ENCODE data around the gene FBXO31.

The FBXO31 gene

DNA sequence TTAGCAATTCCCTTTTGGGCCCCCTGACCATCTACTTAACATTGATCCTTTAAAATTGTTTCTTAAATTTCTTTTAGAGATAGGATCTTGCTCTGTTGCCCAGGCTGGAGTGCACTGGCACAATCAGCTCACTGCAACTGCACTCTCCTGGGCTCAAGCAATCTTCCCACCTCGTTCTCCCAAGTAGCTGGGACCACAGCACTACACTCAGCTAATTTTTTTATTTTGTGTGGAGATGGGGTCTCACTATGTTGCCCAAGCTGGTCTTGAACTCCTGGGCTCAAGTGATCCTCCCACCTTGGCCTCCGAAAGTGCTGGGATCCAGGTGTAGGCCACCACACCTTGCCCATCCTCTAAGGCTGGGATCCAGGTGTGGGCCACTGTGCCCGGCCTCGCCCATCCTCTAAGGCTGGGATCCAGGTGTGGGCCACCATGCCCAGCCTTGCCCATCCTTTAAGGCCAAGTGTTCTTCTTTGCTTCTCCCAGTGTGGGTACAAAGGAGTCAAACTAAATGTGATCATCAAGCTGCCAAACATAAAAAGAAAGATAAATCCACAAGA lies 79.5 kb downstream of the FBXO31 start:
- no peak for TF ChIP-seq CTCF (conservative IDR thresholded peaks at IDR 0.05; ENCODE audit: control insufficient read depth, insufficient read depth, low read depth, low read length)
- H3K4me3 ChIP-seq (ENCODE audit: control insufficient read depth, low read depth, low read length): no peak overlapping the region
- DNase-seq (ENCODE audit: low read depth): no peak

DNA sequence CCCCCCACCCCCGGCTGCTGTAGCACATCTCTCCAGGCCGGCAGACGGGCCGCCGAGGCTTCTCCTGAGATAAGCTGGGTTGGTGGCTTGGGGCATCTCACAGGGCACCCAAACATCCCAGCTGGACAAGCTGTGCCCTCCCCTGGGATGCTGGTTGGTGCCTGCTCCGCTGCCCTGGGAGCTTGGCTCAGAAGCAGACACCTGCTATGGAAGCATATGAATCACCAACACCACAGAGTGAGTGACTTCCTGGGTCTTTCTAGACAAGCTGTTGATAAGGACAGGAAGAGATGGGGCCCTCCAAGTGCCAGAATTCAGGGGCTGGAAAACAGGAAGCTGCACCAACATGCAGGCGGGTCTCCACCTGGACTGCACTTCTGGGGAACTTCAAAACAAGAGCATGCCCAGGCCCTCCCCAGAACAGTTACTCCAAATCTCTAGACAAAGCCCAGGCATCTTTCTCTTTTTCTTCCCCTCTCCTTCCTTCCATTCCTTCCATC lies 80.1 kb downstream of the FBXO31 start:
- no peak for TF ChIP-seq CTCF (conservative IDR thresholded peaks at IDR 0.05; ENCODE audit: control insufficient read depth, insufficient read depth, low read depth, low read length)
- no peak for DNase-seq (ENCODE audit: low read depth)
- no peak overlapping the region for H3K4me3 ChIP-seq (ENCODE audit: control insufficient read depth, low read depth, low read length)

DNA sequence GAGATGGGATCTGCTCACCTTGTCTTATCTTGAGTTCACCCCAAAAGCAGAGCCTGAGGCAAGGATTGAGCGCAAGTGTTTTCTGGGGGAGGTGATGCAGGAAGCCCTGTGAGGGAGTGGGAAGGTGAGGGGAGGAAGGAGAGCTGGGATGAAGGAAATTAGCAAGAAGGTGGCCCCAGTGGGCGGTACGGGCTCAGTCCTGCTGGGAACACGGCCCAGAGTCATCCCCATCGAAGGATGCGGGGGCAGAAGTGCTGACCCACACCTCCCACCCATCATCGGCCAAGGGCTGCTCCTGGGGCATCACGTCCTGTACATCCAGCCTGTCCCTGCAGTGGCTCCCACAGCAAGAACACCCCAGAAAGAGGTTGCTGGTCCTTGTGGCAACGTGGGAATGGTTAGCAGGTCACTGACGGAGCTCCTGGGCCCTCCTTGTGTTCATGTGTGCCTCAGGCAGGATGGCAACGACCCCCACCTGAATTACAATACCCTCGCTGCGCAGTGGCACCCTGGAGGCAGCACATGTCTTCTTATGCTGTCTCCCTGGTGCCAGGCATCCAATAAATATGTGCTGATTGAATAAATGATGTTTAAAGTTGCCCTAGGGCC lies 84.6 kb downstream of the FBXO31 start:
- no peak for TF ChIP-seq CTCF (conservative IDR thresholded peaks at IDR 0.05; ENCODE audit: control insufficient read depth, insufficient read depth, low read depth, low read length)
- DNase-seq (ENCODE audit: low read depth): no peak

DNA sequence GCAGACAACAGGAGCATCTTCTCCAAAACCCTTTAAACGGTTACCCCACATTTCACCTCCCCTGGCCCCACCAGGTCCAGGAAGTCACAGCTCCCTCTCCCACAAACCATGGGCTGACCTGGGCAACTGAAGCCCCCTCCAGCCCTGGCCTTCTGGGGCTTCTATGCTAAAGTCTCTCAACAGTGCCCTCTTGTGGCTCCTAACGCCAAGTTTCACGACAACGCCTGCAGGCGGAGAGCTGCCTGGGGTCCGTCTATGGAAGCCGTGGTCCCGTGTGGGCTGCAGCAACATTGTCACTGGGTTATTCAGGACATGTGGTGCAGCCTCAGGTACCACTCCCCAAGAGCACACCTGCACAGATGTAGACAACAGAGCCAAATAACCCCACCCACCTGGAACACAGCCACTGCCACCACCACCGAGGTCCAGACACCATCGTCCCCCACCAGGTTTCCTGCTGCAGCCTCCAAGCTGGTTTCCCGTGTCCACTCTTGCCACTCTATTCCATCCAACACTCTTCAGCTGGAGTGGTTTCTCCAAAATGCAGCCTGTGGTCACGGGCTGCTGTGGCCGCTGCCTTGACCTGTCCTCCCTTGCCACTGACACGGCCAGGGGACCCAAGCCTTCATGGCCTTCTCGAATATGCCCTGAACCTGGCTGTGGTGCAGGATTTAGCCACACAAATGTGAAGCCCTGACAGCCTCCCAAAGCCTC lies 85.5 kb downstream of the FBXO31 start:
- no peak overlapping the region for H3K4me3 ChIP-seq (ENCODE audit: control insufficient read depth, low read depth, low read length)
- DNase-seq (ENCODE audit: low read depth): peak; percentile 21
- peak; percentile 61 for TF ChIP-seq CTCF (conservative IDR thresholded peaks at IDR 0.05; ENCODE audit: control insufficient read depth, insufficient read depth, low read depth, low read length)

More for the DNA sequence above, 84.6 kb downstream of the FBXO31 start:
- no peak overlapping the region for H3K4me3 ChIP-seq (ENCODE audit: control insufficient read depth, low read depth, low read length)

DNA sequence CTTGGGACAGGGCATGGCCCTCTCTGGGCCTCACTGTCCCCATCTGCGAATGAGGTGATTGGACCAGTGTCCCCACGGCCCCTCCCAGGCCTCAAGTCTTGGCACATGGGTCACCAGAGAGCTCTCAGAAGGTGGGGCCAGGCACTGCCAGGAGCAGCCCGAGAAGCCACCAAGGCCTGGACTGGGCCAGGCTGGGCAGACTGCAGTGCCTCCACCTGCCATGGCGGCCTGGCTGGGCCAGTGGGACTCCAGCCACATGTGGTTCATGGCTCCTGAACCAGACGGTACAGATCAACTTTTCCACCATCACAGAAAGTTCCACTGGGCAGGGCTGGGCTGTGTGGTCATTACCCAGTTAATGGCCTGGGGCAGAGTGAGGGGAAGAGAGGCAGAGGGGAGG lies 86.2 kb downstream of the FBXO31 start:
- DNase-seq (ENCODE audit: low read depth): no peak
- no peak overlapping the region for H3K4me3 ChIP-seq (ENCODE audit: control insufficient read depth, low read depth, low read length)
- no peak for TF ChIP-seq CTCF (conservative IDR thresholded peaks at IDR 0.05; ENCODE audit: control insufficient read depth, insufficient read depth, low read depth, low read length)

DNA sequence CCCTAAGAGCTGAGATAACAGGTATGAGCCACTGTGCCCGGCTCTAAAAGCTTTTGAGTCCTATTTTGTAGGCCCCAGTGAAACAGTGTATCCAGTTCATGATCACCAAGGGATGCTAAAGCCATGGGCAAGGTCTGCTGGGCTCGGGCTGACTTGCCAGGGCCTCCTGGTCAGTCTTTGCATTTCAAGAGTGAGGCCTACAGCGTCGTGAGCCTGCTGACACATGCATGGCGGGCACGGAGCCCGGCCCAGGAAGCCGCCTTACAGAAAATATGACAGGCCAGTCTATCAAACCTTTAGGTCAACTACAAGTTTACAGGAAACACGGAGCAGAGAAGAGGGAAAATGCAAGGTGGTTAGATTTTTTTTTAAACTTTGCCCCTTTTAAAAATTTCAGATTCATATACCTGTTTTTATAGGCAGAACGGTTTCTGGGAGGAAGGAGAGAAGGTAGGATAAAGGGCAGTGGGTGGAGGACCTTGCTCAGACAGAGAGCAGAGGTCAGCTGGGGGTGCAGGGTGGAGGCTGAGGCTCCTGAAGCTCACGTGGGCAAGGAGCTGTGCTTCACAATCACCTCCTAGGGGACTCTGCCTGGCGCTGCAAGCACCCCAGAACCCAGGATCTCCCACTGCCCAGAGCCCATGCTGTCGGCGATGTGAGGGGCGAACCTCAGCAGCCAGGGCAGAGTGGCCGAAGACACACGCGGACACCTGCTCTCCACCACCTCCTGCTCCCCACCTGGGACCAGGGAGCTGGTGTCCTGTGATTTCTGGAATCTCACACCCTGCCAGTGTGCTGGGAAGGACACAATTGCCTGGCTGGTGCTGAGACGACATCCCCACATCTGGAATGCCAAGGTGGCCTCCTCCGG lies 87.7 kb downstream of the FBXO31 start:
- DNase-seq (ENCODE audit: low read depth): no peak
- H3K4me3 ChIP-seq (ENCODE audit: control insufficient read depth, low read depth, low read length): no peak overlapping the region
- no peak for TF ChIP-seq CTCF (conservative IDR thresholded peaks at IDR 0.05; ENCODE audit: control insufficient read depth, insufficient read depth, low read depth, low read length)

Data from fibroblast of mammary gland (primary cell).